WTC11 (cell line): Measurements from ENCODE around the gene ACSS3. TPM values are rescaled to one million over a fixed set of nuclear protein-coding genes. Genes with fewer than 3 reads are reported as not detected.

Source experiments
- ATAC-seq: fragments of 200-7000 bp; cut with Tn5 transposase; 2 replicates; pipeline ENCODE4 v1.10.0; 2021; ENCODE audit warnings: mild to moderate bottlenecking, moderate library complexity
- CTCF ChIA-PET: fragments of 300-600 bp; sonication (Branson Sonifier 250); formaldehyde crosslinking; loops from one replicate; lab custom pipeline; 2021; ENCODE audit warnings: antibody characterized with exemption; lab: Charles Lee
- POLR2A ChIA-PET: fragments of 350-600 bp; sonication (Branson Sonifier 250); formaldehyde crosslinking; loops from one replicate; lab custom pipeline; 2021; ENCODE audit warnings: antibody characterized with exemption; lab: Charles Lee
- DNase-seq: peaks from one replicate; pipeline ENCODE4 v3.0.0; 2021; ENCODE audit warnings: low spot score
- H3K27ac Mint-ChIP-seq: 2 replicates; pipeline ENCODE4 v1.8.0; 2021; ENCODE audit warnings: mixed read lengths
- H3K27me3 Mint-ChIP-seq: 2 replicates; pipeline ENCODE4 v1.8.0; 2021; ENCODE audit warnings: low read depth, mild to moderate bottlenecking, moderate library complexity, mixed read lengths
- H3K36me3 Mint-ChIP-seq: 2 replicates; pipeline ENCODE4 v1.8.0; 2021; ENCODE audit warnings: mixed read lengths
- H3K4me1 Mint-ChIP-seq: 2 replicates; pipeline ENCODE4 v1.8.0; 2022; ENCODE audit warnings: mixed read lengths
- H3K4me3 Mint-ChIP-seq: 2 replicates; pipeline ENCODE4 v1.8.0; 2021; ENCODE audit warnings: mild to moderate bottlenecking, moderate library complexity, mixed read lengths
- H3K9me3 Mint-ChIP-seq: 2 replicates; pipeline ENCODE4 v1.8.0; 2021; ENCODE audit warnings: mixed read lengths
- CBFB ChIP-seq: sonication (generic); formaldehyde crosslinking; IDR thresholded peaks from 2 replicates; pipeline ENCODE4 v1.8.1; 2022; ENCODE audit warnings: mild to moderate bottlenecking, low read depth, missing genetic modification reagents
- ESRRA ChIP-seq: sonication (generic); formaldehyde crosslinking; IDR thresholded peaks from 2 replicates; pipeline ENCODE4 v1.8.1; 2022; ENCODE audit warnings: mild to moderate bottlenecking, missing genetic modification reagents, borderline replicate concordance
- ETV6 ChIP-seq: sonication (generic); formaldehyde crosslinking; IDR thresholded peaks from 2 replicates; pipeline ENCODE4 v1.8.1; 2022; ENCODE audit warnings: mild to moderate bottlenecking, missing genetic modification reagents
- FOXJ3 ChIP-seq: sonication (generic); formaldehyde crosslinking; IDR thresholded peaks from 2 replicates; pipeline ENCODE4 v1.9.0; 2021; ENCODE audit warnings: missing genetic modification reagents, mild to moderate bottlenecking, borderline replicate concordance
- FOXP1 ChIP-seq: sonication (generic); formaldehyde crosslinking; IDR thresholded peaks from 2 replicates; pipeline ENCODE4 v1.8.0; 2022; ENCODE audit warnings: missing genetic modification reagents, mild to moderate bottlenecking, moderate library complexity, borderline replicate concordance
- GRHL2 ChIP-seq: fragments of 250-450 bp; sonication (Bioruptor Pico); IDR thresholded peaks from 2 replicates; pipeline ENCODE4 v1.8.0; 2022; ENCODE audit warnings: mild to moderate bottlenecking, moderate library complexity; ENCODE audit not compliant: insufficient replicate concordance, severe bottlenecking
- GTF2I ChIP-seq: fragments of 250-450 bp; sonication (Bioruptor Pico); conservative IDR thresholded peaks from 2 replicates; pipeline ENCODE4 v1.4.0; 2021; ENCODE audit warnings: mild to moderate bottlenecking
- JAZF1 ChIP-seq: fragments of 250-450 bp; sonication (Bioruptor Pico); IDR thresholded peaks from 2 replicates; pipeline ENCODE4 v1.9.0; 2021; ENCODE audit warnings: moderate library complexity, mild to moderate bottlenecking, inconsistent platforms
- MYBL2 ChIP-seq: sonication (generic); formaldehyde crosslinking; IDR thresholded peaks from 2 replicates; pipeline ENCODE4 v1.8.1; 2023; ENCODE audit warnings: mild to moderate bottlenecking, moderate library complexity, missing genetic modification reagents
- NFE2L1 ChIP-seq: sonication (generic); formaldehyde crosslinking; IDR thresholded peaks from 2 replicates; pipeline ENCODE4 v1.8.1; 2023; ENCODE audit warnings: missing genetic modification reagents
- NR1H2 ChIP-seq: sonication (generic); formaldehyde crosslinking; IDR thresholded peaks from 2 replicates; pipeline ENCODE4 v1.9.0; 2021; ENCODE audit warnings: mild to moderate bottlenecking, moderate library complexity, missing genetic modification reagents
- RORB ChIP-seq: fragments of 250-450 bp; sonication (Bioruptor Pico); IDR thresholded peaks from 2 replicates; pipeline ENCODE4 v1.9.0; 2021; ENCODE audit warnings: mild to moderate bottlenecking
- TEAD1 ChIP-seq: sonication (generic); formaldehyde crosslinking; IDR thresholded peaks from 2 replicates; pipeline ENCODE4 v1.8.0; 2022; ENCODE audit warnings: mild to moderate bottlenecking, missing genetic modification reagents
- ZNF219 ChIP-seq: sonication (generic); formaldehyde crosslinking; IDR thresholded peaks from 2 replicates; pipeline ENCODE4 v1.8.0; 2023; ENCODE audit warnings: missing genetic modification reagents, mild to moderate bottlenecking, borderline replicate concordance
- ZNF671 ChIP-seq: fragments of 250-450 bp; sonication (Bioruptor Pico); IDR thresholded peaks from 2 replicates; pipeline ENCODE4 v1.8.0; 2021; ENCODE audit warnings: mild to moderate bottlenecking
- total RNA-seq: library from RNA; stranded (reverse); gene quantifications from 3 replicates; pipeline ENCODE4 v1.2.3, GENCODE V29; 2021
- TF ChIP-seq, protein P1 (sequence below): sonication (generic); formaldehyde crosslinking; IDR thresholded peaks from 2 replicates; pipeline ENCODE4 v1.8.1; 2022; ENCODE audit warnings: mild to moderate bottlenecking, missing genetic modification reagents, moderate library complexity, borderline replicate concordance
- TF ChIP-seq, protein P2 (sequence below): sonication (generic); formaldehyde crosslinking; IDR thresholded peaks from 2 replicates; pipeline ENCODE4 v1.8.0; 2023; ENCODE audit warnings: missing genetic modification reagents
- TF ChIP-seq, protein P3 (sequence below): fragments of 250-450 bp; sonication (Bioruptor Pico); conservative IDR thresholded peaks from 2 replicates; pipeline ENCODE4 v1.9.0; 2021; ENCODE audit warnings: mild to moderate bottlenecking
- TF ChIP-seq, protein P4 (sequence below): sonication (generic); formaldehyde crosslinking; IDR thresholded peaks from 2 replicates; pipeline ENCODE4 v1.8.0; 2023; ENCODE audit warnings: mild to moderate bottlenecking, missing genetic modification reagents
- TF ChIP-seq, protein P5 (sequence below): sonication (generic); formaldehyde crosslinking; conservative IDR thresholded peaks from 2 replicates; pipeline ENCODE4 v1.8.1; 2023; ENCODE audit warnings: mild to moderate bottlenecking, low read depth, missing genetic modification reagents, moderate library complexity
- TF ChIP-seq, protein P6 (sequence below): sonication (generic); formaldehyde crosslinking; IDR thresholded peaks from 2 replicates; pipeline ENCODE4 v1.8.0; 2022; ENCODE audit warnings: missing genetic modification reagents

The ACSS3 gene
- total RNA-seq, 1 experiment from 2014 or later = 18.6 TPM

DNA sequence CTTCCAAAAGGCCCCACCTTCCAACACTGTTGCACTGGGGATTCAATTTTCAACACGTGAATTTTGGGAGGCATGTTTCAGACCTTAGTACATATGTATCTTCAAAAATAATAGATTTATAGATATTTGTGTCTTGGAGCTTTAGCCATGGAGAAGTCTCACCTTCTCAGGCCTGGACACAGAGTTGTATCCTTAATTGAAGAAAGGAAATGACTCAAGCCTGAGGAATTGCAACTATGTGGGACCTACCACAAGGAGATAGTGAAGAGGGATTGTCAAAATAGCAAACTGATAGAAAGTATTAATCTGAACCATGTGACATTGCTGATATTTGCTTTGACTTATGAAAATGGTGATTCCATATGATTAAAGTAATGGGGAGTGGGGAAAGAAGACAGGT is 89.8 kb downstream of the ACSS3 start (continued):
- TF ChIP-seq, protein P1, sequence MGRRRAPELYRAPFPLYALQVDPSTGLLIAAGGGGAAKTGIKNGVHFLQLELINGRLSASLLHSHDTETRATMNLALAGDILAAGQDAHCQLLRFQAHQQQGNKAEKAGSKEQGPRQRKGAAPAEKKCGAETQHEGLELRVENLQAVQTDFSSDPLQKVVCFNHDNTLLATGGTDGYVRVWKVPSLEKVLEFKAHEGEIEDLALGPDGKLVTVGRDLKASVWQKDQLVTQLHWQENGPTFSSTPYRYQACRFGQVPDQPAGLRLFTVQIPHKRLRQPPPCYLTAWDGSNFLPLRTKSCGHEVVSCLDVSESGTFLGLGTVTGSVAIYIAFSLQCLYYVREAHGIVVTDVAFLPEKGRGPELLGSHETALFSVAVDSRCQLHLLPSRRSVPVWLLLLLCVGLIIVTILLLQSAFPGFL (CRISPR knock-in tag) = no peak
- TF ChIP-seq ETV6 (no peak), ZNF671 (CRISPR knock-in tag) (no peak), GTF2I (CRISPR knock-in tag) (no peak), FOXJ3 (CRISPR knock-in tag) (no peak)

DNA sequence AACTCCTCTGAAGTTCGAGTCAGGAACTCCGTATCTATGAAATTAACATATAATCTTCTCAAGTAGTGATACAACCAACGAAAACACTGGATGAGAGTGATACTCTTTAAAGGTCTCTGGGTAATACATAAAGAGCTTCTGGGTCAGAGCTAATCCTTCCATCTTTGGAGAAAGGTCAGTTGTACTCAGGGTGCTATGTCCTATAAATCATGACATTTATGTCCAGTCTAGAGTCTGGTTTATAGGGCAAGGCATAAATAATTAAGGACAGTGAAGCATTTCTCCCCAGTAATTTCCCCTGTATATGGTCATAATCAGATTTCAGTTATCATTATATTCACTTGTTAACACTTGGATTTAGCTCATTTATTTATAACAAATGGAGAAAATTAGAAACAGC is 90.6 kb downstream of the ACSS3 start:
- Mint-ChIP-seq H3K36me3 (no peaks in the 10 kb centered on the region), H3K4me1 (peaks cover 11% of the 10 kb centered on the region), H3K9me3 (no peaks in the 10 kb centered on the region), H3K4me3 (no peak overlapping the region), H3K27me3 (no peaks in the 10 kb centered on the region), H3K27ac (no peak overlapping the region)
- CTCF ChIA-PET = no interaction called here
- ATAC-seq = no peak
- POLR2A ChIA-PET = no interaction called here
- no peak for DNase-seq
- TF ChIP-seq JAZF1 (no peak), FOXP1 (CRISPR knock-in tag) (no peak), RORB (CRISPR knock-in tag) (no peak), NFE2L1 (no peak), TEAD1 (CRISPR knock-in tag) (no peak), CBFB (CRISPR knock-in tag) (no peak), NR1H2 (CRISPR knock-in tag) (no peak), ESRRA (CRISPR knock-in tag) (no peak), MYBL2 (CRISPR knock-in tag) (no peak), GRHL2 (no peak), ZNF219 (no peak)
- TF ChIP-seq, protein P2, sequence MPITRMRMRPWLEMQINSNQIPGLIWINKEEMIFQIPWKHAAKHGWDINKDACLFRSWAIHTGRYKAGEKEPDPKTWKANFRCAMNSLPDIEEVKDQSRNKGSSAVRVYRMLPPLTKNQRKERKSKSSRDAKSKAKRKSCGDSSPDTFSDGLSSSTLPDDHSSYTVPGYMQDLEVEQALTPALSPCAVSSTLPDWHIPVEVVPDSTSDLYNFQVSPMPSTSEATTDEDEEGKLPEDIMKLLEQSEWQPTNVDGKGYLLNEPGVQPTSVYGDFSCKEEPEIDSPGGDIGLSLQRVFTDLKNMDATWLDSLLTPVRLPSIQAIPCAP (CRISPR knock-in tag) = no peak
- TF ChIP-seq, protein P1 (CRISPR knock-in tag) = no peak
- TF ChIP-seq, protein P3, sequence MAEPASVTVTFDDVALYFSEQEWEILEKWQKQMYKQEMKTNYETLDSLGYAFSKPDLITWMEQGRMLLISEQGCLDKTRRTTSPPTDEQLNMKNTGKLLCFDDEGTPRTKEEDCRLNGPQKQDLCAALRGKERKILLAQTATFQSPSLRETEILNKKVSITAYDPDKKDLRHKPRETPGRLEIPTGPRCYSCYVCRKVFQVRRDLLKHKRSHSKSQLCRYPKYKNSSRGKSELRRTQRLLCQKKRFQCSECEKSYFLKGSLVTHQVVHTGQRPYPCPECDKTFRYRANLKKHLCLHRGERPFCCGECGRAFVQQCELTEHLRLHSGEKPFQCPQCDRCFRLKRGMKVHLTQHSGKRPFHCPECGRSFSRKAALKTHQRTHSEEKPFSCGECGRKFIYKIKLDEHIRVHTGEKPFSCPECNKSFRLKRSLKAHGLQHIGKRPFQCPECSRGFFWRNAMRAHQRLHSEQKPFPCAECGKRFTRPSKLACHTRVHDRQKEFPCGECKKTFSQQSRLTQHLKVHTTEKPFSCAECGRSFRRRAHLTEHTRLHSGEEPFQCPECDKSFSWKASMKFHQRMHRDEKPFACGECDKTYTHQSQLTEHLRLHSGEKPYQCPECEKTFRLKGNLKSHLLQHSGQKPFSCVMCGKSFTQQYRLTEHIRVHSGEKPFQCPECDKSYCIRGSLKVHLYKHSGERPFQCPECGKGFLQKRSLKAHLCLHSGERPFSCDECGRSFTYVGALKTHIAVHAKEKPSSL = no peak
- TF ChIP-seq, protein P4, sequence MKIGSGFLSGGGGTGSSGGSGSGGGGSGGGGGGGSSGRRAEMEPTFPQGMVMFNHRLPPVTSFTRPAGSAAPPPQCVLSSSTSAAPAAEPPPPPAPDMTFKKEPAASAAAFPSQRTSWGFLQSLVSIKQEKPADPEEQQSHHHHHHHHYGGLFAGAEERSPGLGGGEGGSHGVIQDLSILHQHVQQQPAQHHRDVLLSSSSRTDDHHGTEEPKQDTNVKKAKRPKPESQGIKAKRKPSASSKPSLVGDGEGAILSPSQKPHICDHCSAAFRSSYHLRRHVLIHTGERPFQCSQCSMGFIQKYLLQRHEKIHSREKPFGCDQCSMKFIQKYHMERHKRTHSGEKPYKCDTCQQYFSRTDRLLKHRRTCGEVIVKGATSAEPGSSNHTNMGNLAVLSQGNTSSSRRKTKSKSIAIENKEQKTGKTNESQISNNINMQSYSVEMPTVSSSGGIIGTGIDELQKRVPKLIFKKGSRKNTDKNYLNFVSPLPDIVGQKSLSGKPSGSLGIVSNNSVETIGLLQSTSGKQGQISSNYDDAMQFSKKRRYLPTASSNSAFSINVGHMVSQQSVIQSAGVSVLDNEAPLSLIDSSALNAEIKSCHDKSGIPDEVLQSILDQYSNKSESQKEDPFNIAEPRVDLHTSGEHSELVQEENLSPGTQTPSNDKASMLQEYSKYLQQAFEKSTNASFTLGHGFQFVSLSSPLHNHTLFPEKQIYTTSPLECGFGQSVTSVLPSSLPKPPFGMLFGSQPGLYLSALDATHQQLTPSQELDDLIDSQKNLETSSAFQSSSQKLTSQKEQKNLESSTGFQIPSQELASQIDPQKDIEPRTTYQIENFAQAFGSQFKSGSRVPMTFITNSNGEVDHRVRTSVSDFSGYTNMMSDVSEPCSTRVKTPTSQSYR (CRISPR knock-in tag) = no peak
- TF ChIP-seq, protein P5, sequence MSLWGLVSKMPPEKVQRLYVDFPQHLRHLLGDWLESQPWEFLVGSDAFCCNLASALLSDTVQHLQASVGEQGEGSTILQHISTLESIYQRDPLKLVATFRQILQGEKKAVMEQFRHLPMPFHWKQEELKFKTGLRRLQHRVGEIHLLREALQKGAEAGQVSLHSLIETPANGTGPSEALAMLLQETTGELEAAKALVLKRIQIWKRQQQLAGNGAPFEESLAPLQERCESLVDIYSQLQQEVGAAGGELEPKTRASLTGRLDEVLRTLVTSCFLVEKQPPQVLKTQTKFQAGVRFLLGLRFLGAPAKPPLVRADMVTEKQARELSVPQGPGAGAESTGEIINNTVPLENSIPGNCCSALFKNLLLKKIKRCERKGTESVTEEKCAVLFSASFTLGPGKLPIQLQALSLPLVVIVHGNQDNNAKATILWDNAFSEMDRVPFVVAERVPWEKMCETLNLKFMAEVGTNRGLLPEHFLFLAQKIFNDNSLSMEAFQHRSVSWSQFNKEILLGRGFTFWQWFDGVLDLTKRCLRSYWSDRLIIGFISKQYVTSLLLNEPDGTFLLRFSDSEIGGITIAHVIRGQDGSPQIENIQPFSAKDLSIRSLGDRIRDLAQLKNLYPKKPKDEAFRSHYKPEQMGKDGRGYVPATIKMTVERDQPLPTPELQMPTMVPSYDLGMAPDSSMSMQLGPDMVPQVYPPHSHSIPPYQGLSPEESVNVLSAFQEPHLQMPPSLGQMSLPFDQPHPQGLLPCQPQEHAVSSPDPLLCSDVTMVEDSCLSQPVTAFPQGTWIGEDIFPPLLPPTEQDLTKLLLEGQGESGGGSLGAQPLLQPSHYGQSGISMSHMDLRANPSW (CRISPR knock-in tag) = no peak
- TF ChIP-seq, protein P6, sequence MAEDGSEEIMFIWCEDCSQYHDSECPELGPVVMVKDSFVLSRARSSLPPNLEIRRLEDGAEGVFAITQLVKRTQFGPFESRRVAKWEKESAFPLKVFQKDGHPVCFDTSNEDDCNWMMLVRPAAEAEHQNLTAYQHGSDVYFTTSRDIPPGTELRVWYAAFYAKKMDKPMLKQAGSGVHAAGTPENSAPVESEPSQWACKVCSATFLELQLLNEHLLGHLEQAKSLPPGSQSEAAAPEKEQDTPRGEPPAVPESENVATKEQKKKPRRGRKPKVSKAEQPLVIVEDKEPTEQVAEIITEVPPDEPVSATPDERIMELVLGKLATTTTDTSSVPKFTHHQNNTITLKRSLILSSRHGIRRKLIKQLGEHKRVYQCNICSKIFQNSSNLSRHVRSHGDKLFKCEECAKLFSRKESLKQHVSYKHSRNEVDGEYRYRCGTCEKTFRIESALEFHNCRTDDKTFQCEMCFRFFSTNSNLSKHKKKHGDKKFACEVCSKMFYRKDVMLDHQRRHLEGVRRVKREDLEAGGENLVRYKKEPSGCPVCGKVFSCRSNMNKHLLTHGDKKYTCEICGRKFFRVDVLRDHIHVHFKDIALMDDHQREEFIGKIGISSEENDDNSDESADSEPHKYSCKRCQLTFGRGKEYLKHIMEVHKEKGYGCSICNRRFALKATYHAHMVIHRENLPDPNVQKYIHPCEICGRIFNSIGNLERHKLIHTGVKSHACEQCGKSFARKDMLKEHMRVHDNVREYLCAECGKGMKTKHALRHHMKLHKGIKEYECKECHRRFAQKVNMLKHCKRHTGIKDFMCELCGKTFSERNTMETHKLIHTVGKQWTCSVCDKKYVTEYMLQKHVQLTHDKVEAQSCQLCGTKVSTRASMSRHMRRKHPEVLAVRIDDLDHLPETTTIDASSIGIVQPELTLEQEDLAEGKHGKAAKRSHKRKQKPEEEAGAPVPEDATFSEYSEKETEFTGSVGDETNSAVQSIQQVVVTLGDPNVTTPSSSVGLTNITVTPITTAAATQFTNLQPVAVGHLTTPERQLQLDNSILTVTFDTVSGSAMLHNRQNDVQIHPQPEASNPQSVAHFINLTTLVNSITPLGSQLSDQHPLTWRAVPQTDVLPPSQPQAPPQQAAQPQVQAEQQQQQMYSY (CRISPR knock-in tag) = no peak
